ACC112 (cell line): ENCODE results near the gene RPL12.

ENCODE experiments used
- H2AFZ ChIP-seq: fragments of 200-600 bp; sonication (generic); one replicate; pipeline ENCODE4 v1.6.0; 2017; ENCODE audit warnings: antibody characterized with exemption, low read length; ENCODE audit not compliant: unreplicated experiment
- H3K27ac ChIP-seq: fragments of 200-600 bp; sonication (generic); 2 replicates; pipeline ENCODE4 v1.5.1; 2014; ENCODE audit warnings: low read depth, mild to moderate bottlenecking, antibody characterized with exemption, low read length, moderate library complexity
- H3K27me3 ChIP-seq: fragments of 200-600 bp; sonication (generic); 2 replicates; pipeline ENCODE4 v1.6.1; 2014; ENCODE audit warnings: mild to moderate bottlenecking, antibody characterized with exemption, low read length, moderate library complexity, mixed read lengths; ENCODE audit not compliant: insufficient read depth
- H3K36me3 ChIP-seq: fragments of 200-600 bp; sonication (generic); 2 replicates; pipeline ENCODE4 v1.6.1; 2016; ENCODE audit warnings: mild to moderate bottlenecking, antibody characterized with exemption, low read length, moderate library complexity, mixed read lengths; ENCODE audit not compliant: insufficient read depth
- H3K4me1 ChIP-seq: fragments of 200-600 bp; sonication (generic); one replicate; pipeline ENCODE4 v1.6.1; 2016; ENCODE audit warnings: low read length, mixed read lengths; ENCODE audit not compliant: insufficient read depth, unreplicated experiment, control insufficient read depth
- H3K4me3 ChIP-seq: fragments of 200-600 bp; sonication (generic); 2 replicates; pipeline ENCODE4 v1.5.1; 2014; ENCODE audit warnings: mild to moderate bottlenecking, low read depth, low read length
- H3K79me2 ChIP-seq: fragments of 200-600 bp; sonication (generic); one replicate; pipeline ENCODE4 v1.6.0; 2016; ENCODE audit warnings: low read length; ENCODE audit not compliant: control insufficient read depth, unreplicated experiment, insufficient read depth

Gene RPL12

DNA sequence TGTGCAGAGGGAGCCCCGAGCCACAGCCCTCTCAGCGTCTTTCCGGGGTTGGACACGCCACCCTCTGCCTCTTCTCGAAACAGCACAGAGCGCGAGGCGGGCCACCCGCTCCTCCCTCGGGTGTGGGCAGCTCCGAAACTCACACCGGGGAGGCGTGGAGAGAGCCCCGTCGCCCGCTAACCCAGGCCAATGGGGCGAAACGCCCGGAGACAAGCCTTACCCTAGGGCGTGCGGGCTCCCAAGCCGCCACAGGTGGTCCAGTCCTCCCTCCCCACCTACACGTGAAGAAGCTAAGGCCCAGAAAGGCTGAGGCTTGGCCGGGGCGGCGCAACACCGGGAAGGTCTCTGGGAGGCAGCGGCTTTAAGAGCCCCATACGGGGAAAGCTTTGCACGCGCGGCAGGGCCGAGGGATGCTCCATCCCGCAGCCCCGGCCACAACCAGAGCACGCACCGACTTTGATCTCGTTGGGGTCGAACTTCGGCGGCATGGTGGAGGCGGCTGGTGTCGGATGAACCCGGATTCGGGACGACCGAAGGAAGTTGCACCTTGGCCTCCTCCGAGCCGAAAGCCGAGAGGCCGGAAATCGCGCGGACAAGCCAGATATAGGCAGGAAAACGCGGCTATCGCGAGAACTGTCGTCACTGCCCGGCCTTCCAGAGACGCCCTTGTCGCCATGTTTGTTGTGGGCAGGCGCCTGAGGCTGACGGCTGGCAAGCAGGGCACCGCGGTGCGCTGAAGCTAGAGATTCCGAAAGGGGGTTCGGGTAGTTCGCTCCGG is at the start of gene RPL12, which contains the start of gene LRSAM1:
RPL12 (minus strand) TSS at position 577 of the 778 bp plus-strand sequence; CDS start at position 488, 89 bp downstream.
LRSAM1 (plus strand) TSS at position 681 of the 778 bp plus-strand sequence. CDS start 3,018 bp downstream, outside the sequence.
- no peaks in the 10 kb centered on the region for H3K27me3 ChIP-seq
- peak within 1 kb of the TSS; percentile 93 for H3K4me3 ChIP-seq
- H3K79me2 ChIP-seq = peaks cover 50% of the 10 kb centered on the region
- H3K27ac ChIP-seq = peak within 1 kb of the TSS; percentile 66
- H2AFZ ChIP-seq = peak within 1 kb of the TSS; percentile 88
- peaks cover 50% of the 10 kb centered on the region for H3K36me3 ChIP-seq
- H3K4me1 ChIP-seq = peaks cover 22% of the 10 kb centered on the region

DNA sequence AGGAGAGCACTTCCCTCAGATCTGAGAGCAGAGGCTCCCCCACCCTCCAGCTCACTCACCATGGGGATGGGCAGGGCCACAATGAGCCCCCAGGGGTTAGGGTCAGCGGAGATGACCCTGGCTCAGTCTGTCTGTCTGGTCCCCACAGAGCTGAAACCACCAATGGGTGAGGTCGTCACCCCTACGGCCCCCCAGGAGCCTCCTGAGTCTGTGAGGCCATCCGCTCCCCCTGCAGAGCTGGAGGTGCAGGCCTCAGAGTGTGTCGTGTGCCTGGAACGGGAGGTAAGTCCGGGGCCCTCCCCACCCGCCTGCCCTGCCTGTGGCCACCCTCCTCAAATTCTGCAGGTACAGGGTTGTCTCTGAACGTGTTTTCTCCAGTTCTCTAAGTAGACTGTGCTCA is 49.7 kb upstream of the RPL12 start:
- Histone ChIP-seq H3K36me3 (peaks cover 32% of the 10 kb centered on the region), H3K27me3 (no peaks in the 10 kb centered on the region), H3K79me2 (no peaks in the 10 kb centered on the region), H3K27ac (no peak overlapping the region), H3K4me3 (no peak overlapping the region), H3K4me1 (peaks cover 20% of the 10 kb centered on the region), H2AFZ (no peak overlapping the region)

DNA sequence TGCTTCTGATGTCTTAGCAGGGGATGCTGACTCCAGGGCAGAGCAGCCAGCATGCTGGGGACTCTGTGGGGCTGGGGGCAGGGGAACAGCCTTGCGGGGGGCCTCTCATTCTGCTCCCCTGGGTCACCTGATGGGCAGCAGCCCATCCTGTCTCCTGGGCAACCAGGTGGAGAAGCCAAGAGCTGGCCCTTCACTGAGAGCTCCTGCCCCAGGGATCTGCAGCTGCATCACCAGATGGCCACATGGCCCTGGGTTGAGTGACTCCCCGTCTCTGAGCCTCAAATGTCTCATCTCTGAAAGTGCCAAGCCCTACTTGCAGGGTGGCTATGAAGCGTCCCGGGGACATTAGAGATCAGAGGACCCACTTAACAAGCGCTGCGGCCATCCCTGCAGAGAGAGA is 49.2 kb upstream of the RPL12 start:
- H3K27me3 ChIP-seq = no peaks in the 10 kb centered on the region
- no peak overlapping the region for H3K27ac ChIP-seq
- no peak overlapping the region for H2AFZ ChIP-seq

DNA sequence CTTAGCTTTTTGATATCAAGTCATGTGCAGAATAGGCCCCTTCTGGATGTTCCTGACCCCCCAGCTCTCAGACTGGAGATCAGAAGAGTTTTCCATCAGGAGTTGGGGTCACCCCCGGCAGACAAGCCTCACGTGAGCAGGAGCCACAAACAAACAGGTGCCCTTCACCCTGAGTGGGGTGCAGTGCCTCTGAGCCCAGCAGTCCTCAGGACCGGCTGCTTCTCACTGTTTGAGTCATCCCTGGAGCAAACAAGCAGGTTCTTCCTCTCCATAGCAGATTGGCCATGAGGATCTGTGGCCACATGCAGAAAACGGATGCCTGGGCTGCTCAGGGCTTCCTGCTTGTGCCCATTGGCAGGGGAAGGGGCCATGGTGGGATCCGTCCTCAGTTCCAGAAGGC is 47.1 kb upstream of the RPL12 start:
- Histone ChIP-seq H3K36me3 (peaks cover 23% of the 10 kb centered on the region), H3K4me1 (peaks cover 27% of the 10 kb centered on the region), H3K4me3 (no peak overlapping the region), H3K27me3 (no peaks in the 10 kb centered on the region), H3K79me2 (no peaks in the 10 kb centered on the region), H2AFZ (no peak overlapping the region), H3K27ac (no peak overlapping the region)

More for the DNA sequence above, 49.2 kb upstream of the RPL12 start:
- H3K4me3 ChIP-seq = no peak overlapping the region
- H3K79me2 ChIP-seq = no peaks in the 10 kb centered on the region
- H3K4me1 ChIP-seq = peaks cover 23% of the 10 kb centered on the region
- H3K36me3 ChIP-seq = peaks cover 32% of the 10 kb centered on the region

DNA sequence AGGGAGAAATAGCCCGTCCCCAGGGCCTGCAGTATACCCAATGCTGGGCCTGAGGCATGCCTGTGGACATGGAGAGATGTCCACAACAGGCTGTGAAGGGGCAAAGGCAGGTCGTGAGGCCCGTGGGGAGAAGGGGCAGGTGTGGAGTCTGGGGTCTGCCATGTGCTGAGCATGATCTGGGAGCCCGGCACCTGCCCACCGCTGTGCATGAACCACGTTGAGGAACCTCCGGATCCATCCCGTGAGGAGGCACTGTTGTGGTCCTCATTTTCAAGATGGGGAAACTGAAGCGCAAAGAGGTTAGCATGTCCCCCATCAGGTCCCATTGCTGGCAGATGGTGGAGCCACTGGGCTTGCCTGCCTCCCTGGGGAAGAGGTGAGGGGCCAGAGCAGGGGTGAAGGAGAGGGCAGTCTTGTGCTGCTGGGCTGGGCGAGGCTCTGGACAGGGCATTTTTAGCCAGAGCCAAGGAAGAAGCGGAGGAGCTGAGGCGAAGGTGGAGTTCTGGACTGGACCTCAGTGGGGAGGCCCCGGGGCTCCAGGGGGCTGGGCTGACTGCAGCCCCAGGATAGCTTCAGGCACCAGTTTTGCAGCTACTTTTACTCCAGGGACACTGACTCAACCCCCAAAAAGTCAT is 46.6 kb upstream of the RPL12 start:
- H3K36me3 ChIP-seq = peaks cover 23% of the 10 kb centered on the region

DNA sequence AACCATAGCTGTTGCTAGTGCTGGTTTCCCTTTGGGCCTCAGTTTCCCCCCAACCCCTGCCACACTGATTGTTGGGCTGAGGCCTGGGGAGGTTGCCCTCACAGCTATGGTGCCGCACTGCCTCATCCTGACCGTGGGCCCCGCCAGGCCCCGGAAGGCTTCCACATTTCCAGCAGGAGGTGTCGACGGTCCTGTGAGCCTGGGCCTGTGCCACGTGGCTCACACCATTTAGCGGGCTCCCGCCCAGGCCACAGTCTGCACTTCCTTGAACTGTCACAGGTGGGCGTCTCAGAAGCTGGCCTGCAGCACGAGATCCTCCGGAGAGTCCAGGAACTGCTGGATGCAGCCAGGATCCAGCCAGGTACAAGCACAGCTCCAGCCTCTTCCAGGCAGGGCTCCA is 45.8 kb upstream of the RPL12 start:
- no peaks in the 10 kb centered on the region for H3K79me2 ChIP-seq
- no peak overlapping the region for H3K27ac ChIP-seq
- H3K4me1 ChIP-seq = peaks cover 27% of the 10 kb centered on the region
- H2AFZ ChIP-seq = no peak overlapping the region
- peaks cover 23% of the 10 kb centered on the region for H3K36me3 ChIP-seq
- no peak overlapping the region for H3K4me3 ChIP-seq
- no peaks in the 10 kb centered on the region for H3K27me3 ChIP-seq

More for the DNA sequence above, 46.6 kb upstream of the RPL12 start:
- no peaks in the 10 kb centered on the region for H3K27me3 ChIP-seq
- H3K79me2 ChIP-seq = no peaks in the 10 kb centered on the region
- H2AFZ ChIP-seq = no peak overlapping the region
- no peak overlapping the region for H3K27ac ChIP-seq
- H3K4me1 ChIP-seq = peaks cover 27% of the 10 kb centered on the region
- H3K4me3 ChIP-seq = no peak overlapping the region

DNA sequence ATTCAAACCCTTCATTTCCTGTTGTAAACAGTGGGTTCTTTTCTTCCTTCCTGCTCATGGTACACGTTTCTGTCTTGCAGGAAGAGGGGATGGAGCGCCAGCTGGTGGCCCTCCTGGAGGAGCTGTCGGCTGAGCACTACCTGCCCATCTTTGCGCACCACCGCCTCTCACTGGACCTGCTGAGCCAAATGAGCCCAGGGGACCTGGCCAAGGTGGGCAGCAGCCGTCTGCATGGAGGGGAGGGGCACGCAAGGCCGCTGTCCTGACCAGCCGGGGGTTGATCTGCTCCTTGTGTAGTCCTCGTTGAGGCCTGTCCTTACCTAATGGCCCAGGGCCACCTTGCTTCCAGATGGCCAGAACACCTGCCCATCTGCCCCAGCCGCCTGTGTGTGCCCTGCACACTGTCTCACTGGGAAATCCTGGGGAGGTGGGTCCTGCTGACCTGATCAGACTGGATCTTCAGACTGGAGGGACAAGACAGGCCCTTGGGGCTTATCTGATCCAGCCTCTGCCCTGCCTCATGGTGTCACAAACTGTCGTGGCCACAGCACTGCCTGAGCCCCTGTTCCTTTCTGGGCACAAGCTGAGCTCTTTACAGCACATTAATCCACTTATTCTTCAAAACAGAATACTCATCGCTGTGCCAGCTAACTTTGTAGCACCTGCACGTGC is 44.8 kb upstream of the RPL12 start:
- Histone ChIP-seq H3K4me1 (peaks cover 27% of the 10 kb centered on the region), H3K27ac (peak overlapping the region; percentile 65), H3K4me3 (no peak overlapping the region), H3K36me3 (peaks cover 20% of the 10 kb centered on the region), H3K27me3 (no peaks in the 10 kb centered on the region), H2AFZ (no peak overlapping the region), H3K79me2 (no peaks in the 10 kb centered on the region)

DNA sequence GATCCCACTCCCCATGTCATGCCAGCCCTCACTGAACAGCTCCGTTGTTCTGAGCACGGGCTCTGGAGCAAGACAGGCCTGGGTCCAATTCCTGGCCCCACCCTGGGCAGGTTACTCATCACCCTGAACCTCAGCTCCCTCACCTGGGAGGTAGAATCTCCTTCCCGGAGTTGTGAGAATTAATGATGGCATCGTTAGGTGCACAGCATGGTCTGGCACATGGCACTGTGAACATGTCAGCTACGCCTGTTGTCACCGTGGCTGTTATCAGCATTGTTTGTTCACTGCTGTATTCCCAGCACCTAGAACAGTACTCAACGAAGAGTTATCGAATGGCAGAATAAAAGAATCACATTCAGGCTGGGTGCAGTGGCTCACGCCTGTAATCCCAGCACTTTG is 43.1 kb upstream of the RPL12 start:
- no peaks in the 10 kb centered on the region for H3K27me3 ChIP-seq
- peaks cover 20% of the 10 kb centered on the region for H3K36me3 ChIP-seq
- H3K27ac ChIP-seq = no peak overlapping the region

DNA sequence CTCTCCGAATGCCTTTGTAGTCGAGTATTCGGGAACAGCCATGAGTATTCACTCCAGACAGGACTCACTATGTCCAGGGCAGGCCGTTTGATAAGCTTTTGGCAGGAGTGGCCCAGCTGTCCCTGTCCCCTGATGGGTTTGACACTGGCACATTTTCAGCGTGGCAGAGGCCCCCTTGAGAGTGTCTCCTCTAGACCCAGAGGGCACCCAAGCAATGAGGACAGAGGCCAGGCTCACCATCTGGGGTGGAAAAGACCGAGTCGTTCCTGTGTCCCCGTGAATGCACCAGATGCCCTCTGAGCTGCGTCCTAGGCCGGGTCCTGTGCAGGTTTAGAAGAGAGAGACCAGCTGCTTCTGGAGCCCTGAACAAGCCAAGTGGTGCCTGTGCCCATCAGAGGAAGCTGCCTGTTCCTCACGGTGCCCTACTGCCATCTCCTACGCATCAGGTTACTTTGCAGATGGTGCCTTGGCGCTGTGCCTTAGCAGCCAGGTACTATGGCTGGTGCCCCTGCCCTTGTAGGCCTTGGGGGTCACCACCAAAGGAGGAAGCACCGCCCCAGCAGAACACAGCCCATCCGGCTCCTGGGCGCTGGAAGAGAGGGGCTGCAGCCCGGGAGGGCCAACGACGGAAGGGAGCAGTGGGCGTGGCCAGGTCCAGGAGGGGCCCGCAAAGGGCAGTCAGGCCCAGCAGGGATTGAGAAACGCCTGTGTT is 42.5 kb upstream of the RPL12 start:
- H3K4me3 ChIP-seq = no peak overlapping the region
- peaks cover 20% of the 10 kb centered on the region for H3K36me3 ChIP-seq
- H3K27me3 ChIP-seq = no peaks in the 10 kb centered on the region
- H3K27ac ChIP-seq = no peak overlapping the region
- H3K79me2 ChIP-seq = no peaks in the 10 kb centered on the region
- peaks cover 27% of the 10 kb centered on the region for H3K4me1 ChIP-seq
- H2AFZ ChIP-seq = no peak overlapping the region

More for the DNA sequence above, 43.1 kb upstream of the RPL12 start:
- Histone ChIP-seq H3K4me3 (no peak overlapping the region), H3K79me2 (no peaks in the 10 kb centered on the region), H2AFZ (no peak overlapping the region), H3K4me1 (peaks cover 27% of the 10 kb centered on the region)

DNA sequence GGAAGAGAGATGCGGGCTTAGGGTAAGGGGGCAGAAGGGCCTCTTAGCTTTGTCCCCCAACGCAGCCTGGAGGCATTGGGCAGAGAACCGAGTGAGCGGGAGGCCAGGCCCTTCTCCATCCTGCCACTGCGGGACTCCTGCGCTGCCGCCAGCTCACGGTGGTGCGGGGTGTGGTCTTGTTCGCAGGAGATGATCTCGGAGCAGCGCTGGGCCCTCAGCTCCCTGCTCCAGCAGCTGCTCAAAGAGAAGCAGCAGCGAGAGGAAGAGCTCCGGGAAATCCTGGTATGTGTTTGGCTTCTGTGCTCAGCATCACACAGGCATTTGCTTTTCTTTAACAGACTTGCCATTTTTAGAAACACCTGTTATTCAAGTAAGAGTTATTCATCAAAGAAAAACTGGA is 41.4 kb upstream of the RPL12 start:
- H3K4me3 ChIP-seq = no peak overlapping the region
- H3K4me1 ChIP-seq = peaks cover 18% of the 10 kb centered on the region
- H3K27ac ChIP-seq = no peak overlapping the region
- H2AFZ ChIP-seq = no peak overlapping the region
- H3K36me3 ChIP-seq = peaks cover 15% of the 10 kb centered on the region
- no peaks in the 10 kb centered on the region for H3K27me3 ChIP-seq
- no peaks in the 10 kb centered on the region for H3K79me2 ChIP-seq
